Testis (tissue), 3 donors: Measurements from ENCODE around the gene HOXA7. TPM values are rescaled to one million over a fixed set of nuclear protein-coding genes. Genes with fewer than 3 reads are reported as not detected.

ENCODE experiments used
- DNase-seq: peaks from one replicate; pipeline ENCODE4 v3.0.0-alpha.2; 2019
- H3K27ac ChIP-seq, 2 donors: fragments of 200-600 bp; sonication (generic); one replicate each; pipeline ENCODE4 v1.5.1; 2019
- H3K27me3 ChIP-seq: fragments of 200-600 bp; sonication (generic); one replicate; pipeline ENCODE4 v1.5.1; 2019
- H3K36me3 ChIP-seq: fragments of 200-600 bp; sonication (generic); one replicate; pipeline ENCODE4 v1.5.1; 2017; ENCODE audit warnings: low read depth; ENCODE audit errors: missing control alignments
- H3K4me1 ChIP-seq: fragments of 200-600 bp; sonication (generic); one replicate; pipeline ENCODE4 v1.5.1; 2019
- H3K4me3 ChIP-seq, 2 donors: fragments of 200-600 bp; sonication (generic); one replicate each; pipeline ENCODE4 v1.5.1; 2017 to 2019
- H3K9me3 ChIP-seq: fragments of 200-600 bp; sonication (generic); one replicate; pipeline ENCODE4 v1.5.1; 2017
- POLR2A ChIP-seq: fragments of 450-650 bp; IDR thresholded peaks from one replicate; pipeline ENCODE4 v1.6.1; 2017; ENCODE audit warnings: antibody characterized with exemption, mild to moderate bottlenecking, moderate library complexity
- WGBS, 2 donors: methylation state at CpG; one replicate each; pipeline ENCODE4 v1.1.5; 2018; 5-methylcytosine and 5-hydroxymethylcytosine counted together
- intact Hi-C: fragments of 100-400 bp; cut with DNase I; formaldehyde crosslinking; loops from one replicate; pipeline ENCODE4 v1.15.1; 2023; ENCODE audit warnings: low total_unique reads
- polyA plus RNA-seq: library from polyadenylated mRNA; stranded (reverse); fragments of 350-450 nt; fragmentation: Illumina TruSeq; extraction: RNeasy Lipid Tissue Mini Kit (QIAGEN cat#74804); gene quantifications from one replicate; pipeline ENCODE4 v1.2.3, GENCODE V29; 2014; ENCODE audit warnings: low read depth, low replicate concordance; ENCODE audit not compliant: insufficient read depth
- total RNA-seq, 2 donors: library from RNA; depleted of rRNA; stranded (reverse); fragments of >200 nt; gene quantifications; one replicate each; pipeline ENCODE4 v1.2.3, GENCODE V29; 2016
- TF ChIP-seq, protein P1 (sequence below), 3 experiments: fragments of 450-650 bp in 2 of 3; fragments of 200-600 bp in 1 of 3; sonication (generic) in 1 of 3; IDR thresholded peaks; one replicate each; pipeline ENCODE4 v1.5.1; 2016 to 2019; ENCODE audit warnings: antibody characterized with exemption in 3 of 3, mild to moderate bottlenecking in 2 of 3, moderate library complexity in 1 of 3

Gene HOXA7
- total and polyA plus RNA-seq, 3 donors from 2014 or later, result 3.1 to 13.1 (median 7.8) TPM

DNA sequence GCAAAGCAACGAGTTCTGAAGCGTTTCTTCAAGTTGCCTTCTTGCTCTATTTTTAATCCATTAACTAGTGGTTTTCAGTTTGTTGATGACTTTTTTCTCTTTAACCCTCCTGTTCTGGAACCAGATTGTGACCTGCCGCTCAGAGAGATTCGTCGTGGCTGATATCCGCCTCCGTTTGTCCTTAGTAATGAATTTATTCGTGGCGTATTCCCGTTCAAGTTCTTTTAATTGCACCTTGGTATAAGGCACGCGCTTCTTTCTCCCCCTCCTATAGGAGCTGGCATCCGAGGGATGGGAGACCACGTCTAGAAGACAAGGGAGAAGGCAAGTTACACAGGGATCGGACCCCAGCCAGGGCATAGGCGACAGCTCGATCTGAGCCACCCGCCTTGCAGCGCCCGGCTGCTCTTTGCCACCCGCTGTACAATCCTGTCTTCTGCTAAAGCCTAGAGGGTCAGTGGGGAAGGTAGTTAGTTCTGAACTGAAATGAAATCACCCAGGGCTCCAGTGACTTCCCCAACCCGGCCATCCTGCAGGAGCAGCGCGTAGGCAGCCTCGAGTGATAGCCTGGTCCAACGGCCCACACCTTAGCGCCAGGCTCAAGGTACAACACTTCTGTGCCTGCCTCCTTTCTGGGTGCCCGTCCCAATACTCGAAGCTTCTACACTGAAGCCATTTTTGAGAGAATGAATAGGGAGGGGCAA is 41.8 kb upstream of the HOXA7 start:
- DNase-seq, result no peak
- intact Hi-C loops, result loop anchor here (10.0 kb wide), 2 partner anchors 737 to 887 kb away; no protein-coding TSS in a partner anchor
- Histone ChIP-seq H3K27ac (no peak overlapping the region), H3K36me3 (no peaks in the 10 kb centered on the region), H3K9me3 (no peaks in the 10 kb centered on the region), H3K4me1 (no peaks in the 10 kb centered on the region), H3K27me3 (no peaks in the 10 kb centered on the region), H3K4me3 (no peak overlapping the region)
- TF ChIP-seq, protein P1, sequence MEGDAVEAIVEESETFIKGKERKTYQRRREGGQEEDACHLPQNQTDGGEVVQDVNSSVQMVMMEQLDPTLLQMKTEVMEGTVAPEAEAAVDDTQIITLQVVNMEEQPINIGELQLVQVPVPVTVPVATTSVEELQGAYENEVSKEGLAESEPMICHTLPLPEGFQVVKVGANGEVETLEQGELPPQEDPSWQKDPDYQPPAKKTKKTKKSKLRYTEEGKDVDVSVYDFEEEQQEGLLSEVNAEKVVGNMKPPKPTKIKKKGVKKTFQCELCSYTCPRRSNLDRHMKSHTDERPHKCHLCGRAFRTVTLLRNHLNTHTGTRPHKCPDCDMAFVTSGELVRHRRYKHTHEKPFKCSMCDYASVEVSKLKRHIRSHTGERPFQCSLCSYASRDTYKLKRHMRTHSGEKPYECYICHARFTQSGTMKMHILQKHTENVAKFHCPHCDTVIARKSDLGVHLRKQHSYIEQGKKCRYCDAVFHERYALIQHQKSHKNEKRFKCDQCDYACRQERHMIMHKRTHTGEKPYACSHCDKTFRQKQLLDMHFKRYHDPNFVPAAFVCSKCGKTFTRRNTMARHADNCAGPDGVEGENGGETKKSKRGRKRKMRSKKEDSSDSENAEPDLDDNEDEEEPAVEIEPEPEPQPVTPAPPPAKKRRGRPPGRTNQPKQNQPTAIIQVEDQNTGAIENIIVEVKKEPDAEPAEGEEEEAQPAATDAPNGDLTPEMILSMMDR (IDR thresholded peaks at IDR 0.05), result no peak
- TF ChIP-seq POLR2A, result no peak
- 11 to 16% methylated on average over 20 to 29 of the region's 29 CpGs for WGBS, 2 donors

DNA sequence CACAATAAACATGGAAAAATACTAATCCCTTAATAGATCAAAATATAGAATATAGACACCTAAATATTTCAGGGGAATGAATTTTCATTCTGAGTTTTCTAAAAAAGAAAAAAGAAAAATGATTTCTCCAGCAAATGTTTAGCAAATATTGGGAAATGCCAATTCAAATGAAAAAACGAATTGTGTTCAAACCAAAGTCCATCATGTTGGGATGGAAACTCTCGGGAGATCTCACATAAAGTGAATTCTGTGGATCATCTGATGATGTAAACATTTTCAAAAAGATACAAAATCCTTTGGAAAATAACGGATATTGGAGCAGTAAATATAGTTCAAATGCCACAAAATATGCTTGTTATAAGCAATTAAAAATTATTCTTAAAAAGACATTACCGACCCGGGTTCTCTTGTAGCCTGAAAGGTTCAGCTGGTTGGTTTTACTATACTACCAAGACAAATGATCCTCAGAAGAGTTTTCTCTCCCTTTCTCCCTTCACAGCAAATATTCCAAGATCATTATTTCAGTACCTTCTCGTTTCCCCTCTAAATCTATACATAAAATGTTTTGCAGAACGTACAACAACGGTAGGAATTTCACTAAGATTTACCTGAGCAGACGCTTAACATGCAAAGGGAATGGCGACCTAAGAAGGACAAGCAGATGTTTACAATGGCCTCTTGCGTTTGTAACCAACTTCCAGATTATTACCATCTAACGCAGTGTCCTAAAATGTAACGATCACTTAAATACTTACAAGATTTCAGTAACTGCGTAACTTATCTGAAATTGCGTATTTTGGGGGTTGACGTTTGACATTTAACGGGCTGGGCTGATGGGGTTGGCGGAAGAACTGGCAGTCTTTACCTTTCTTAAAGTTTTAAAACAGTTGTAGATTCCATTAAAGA is 40.9 kb upstream of the HOXA7 start:
- intact Hi-C loops, result loop anchor here (10.0 kb wide), 2 partner anchors 737 to 887 kb away; no protein-coding TSS in a partner anchor
- TF ChIP-seq, protein P1 (IDR thresholded peaks at IDR 0.05), result no peak
- no peak for TF ChIP-seq POLR2A
- no peak for DNase-seq
- H3K27me3 ChIP-seq, result no peaks in the 10 kb centered on the region
- H3K9me3 ChIP-seq, result no peaks in the 10 kb centered on the region
- no peak overlapping the region for H3K4me3 ChIP-seq
- no peaks in the 10 kb centered on the region for H3K36me3 ChIP-seq
- 20% methylated on average over 18 of the region's 18 CpGs for WGBS, 2 donors
- peaks cover 4% of the 10 kb centered on the region for H3K4me1 ChIP-seq
- H3K27ac ChIP-seq, result no peak overlapping the region

DNA sequence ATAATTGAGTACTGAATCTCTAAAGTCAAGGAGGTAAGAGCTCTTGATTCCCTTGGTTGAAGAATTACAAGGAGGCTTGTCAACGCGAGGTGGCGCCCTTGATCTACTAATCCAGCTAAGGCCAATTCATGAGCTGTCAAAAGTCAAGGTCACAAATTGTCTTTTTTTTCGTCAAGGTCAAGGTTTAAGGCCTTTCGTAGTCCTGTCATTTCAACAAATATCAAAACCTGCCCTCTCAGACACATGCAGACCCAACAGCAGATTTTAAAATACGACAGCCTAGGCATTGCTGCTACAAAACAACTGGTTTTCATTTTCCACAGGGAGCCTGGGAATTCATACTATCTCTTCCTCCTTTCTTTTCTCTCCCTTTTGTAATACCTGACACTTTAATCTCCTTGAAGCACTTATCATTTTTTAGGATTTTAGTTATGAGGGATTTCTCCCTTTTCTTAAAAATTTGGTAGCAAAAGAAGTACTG is 39.9 kb upstream of the HOXA7 start:
- peaks cover 9% of the 10 kb centered on the region for H3K4me1 ChIP-seq
- intact Hi-C loops, result loop anchor here (10.0 kb wide), 2 partner anchors 738 to 888 kb away; no protein-coding TSS in a partner anchor
- peak; percentile 92 for DNase-seq
- H3K36me3 ChIP-seq, result no peaks in the 10 kb centered on the region
- no peaks in the 10 kb centered on the region for H3K9me3 ChIP-seq
- H3K4me3 ChIP-seq, result no peak overlapping the region
- no peak for TF ChIP-seq POLR2A
- TF ChIP-seq, protein P1 (IDR thresholded peaks at IDR 0.05), result peak; percentile 57 to 73 (median 67)
- 6% methylated on average over 6 of the region's 6 CpGs for WGBS, 2 donors
- H3K27ac ChIP-seq, result no peak overlapping the region
- H3K27me3 ChIP-seq, result no peaks in the 10 kb centered on the region

DNA sequence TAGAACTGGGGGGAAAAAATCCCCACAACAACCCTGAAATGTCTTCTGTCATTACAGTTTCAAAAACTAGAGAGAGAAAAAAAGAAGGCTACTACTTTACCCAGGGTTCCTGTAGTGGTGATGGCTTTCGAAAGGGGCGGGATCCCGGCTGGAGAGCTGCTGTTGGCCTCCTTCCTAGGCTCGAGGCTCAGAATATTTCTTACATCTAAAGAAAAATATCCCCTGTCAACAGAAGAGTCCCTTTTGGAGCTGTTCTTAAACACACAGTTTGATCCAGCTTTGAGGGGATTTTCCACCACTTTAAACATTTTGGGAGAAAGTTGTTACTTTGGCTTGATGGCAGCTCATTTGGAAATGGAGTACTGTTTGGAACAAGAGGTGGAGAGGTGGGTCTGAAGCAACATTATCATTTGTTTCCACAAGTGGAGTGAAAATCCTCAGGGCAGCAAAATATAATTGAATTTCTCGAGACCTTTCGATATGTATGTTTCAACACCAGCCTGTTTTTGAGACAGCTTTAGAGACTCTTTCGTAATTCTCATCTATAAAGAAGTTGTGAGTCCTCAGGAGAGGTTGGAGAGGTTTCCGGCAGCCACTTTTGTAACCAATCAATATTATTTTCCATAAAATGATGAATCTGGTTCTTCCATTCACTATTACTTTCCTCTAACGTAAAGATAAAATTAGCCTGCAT is 38.4 kb upstream of the HOXA7 start:
- Histone ChIP-seq H3K4me3 (no peak overlapping the region), H3K27me3 (no peaks in the 10 kb centered on the region), H3K4me1 (peaks cover 9% of the 10 kb centered on the region), H3K27ac (no peak overlapping the region), H3K9me3 (no peaks in the 10 kb centered on the region), H3K36me3 (no peaks in the 10 kb centered on the region)
- 40 to 44% methylated on average over 9 of the region's 9 CpGs for WGBS, 2 donors
- intact Hi-C loops, result loop anchor here (10.0 kb wide), 2 partner anchors 740 to 890 kb away; no protein-coding TSS in a partner anchor
- no peak for DNase-seq
- TF ChIP-seq, protein P1 (IDR thresholded peaks at IDR 0.05), result no peak
- no peak for TF ChIP-seq POLR2A
